ACC112 (cell line): ENCODE measurements around the gene JPH3.

Experiments
- H2AFZ ChIP-seq: fragments of 200-600 bp; sonication (generic); one replicate; pipeline ENCODE4 v1.6.0; 2017; ENCODE audit warnings: antibody characterized with exemption, low read length; ENCODE audit not compliant: unreplicated experiment
- H3K27ac ChIP-seq: fragments of 200-600 bp; sonication (generic); 2 replicates; pipeline ENCODE4 v1.5.1; 2014; ENCODE audit warnings: low read depth, mild to moderate bottlenecking, antibody characterized with exemption, low read length, moderate library complexity
- H3K27me3 ChIP-seq: fragments of 200-600 bp; sonication (generic); 2 replicates; pipeline ENCODE4 v1.6.1; 2014; ENCODE audit warnings: mild to moderate bottlenecking, antibody characterized with exemption, low read length, moderate library complexity, mixed read lengths; ENCODE audit not compliant: insufficient read depth
- H3K36me3 ChIP-seq: fragments of 200-600 bp; sonication (generic); 2 replicates; pipeline ENCODE4 v1.6.1; 2016; ENCODE audit warnings: mild to moderate bottlenecking, antibody characterized with exemption, low read length, moderate library complexity, mixed read lengths; ENCODE audit not compliant: insufficient read depth
- H3K4me1 ChIP-seq: fragments of 200-600 bp; sonication (generic); one replicate; pipeline ENCODE4 v1.6.1; 2016; ENCODE audit warnings: low read length, mixed read lengths; ENCODE audit not compliant: insufficient read depth, unreplicated experiment, control insufficient read depth
- H3K4me3 ChIP-seq: fragments of 200-600 bp; sonication (generic); 2 replicates; pipeline ENCODE4 v1.5.1; 2014; ENCODE audit warnings: mild to moderate bottlenecking, low read depth, low read length
- H3K79me2 ChIP-seq: fragments of 200-600 bp; sonication (generic); one replicate; pipeline ENCODE4 v1.6.0; 2016; ENCODE audit warnings: low read length; ENCODE audit not compliant: control insufficient read depth, unreplicated experiment, insufficient read depth

JPH3 gene

GRCh38 chr16:87705771-87706277 lies 103.5 kb downstream of the JPH3 start:
- Histone ChIP-seq H3K27me3 (no peaks in the 10 kb centered on the region), H2AFZ (no peak overlapping the region), H3K79me2 (no peaks in the 10 kb centered on the region), H3K4me3 (no peak overlapping the region), H3K27ac (no peak overlapping the region), H3K4me1 (no peaks in the 10 kb centered on the region), H3K36me3 (no peaks in the 10 kb centered on the region)

GRCh38 chr16:87706278-87707000 lies 104.1 kb downstream of the JPH3 start:
- Histone ChIP-seq H2AFZ (no peak overlapping the region), H3K27me3 (no peaks in the 10 kb centered on the region), H3K36me3 (no peaks in the 10 kb centered on the region), H3K4me1 (no peaks in the 10 kb centered on the region), H3K79me2 (no peaks in the 10 kb centered on the region), H3K4me3 (no peak overlapping the region), H3K27ac (no peak overlapping the region)

- Histone ChIP-seq H3K79me2 (no peaks in the 10 kb centered on the region), H2AFZ (no peak overlapping the region), H3K4me3 (no peak overlapping the region), H3K4me1 (no peaks in the 10 kb centered on the region), H3K27ac (no peak overlapping the region), H3K36me3 (no peaks in the 10 kb centered on the region), H3K27me3 (no peaks in the 10 kb centered on the region)
Measured at GRCh38 chr16:87707097-87707496, 104.8 kb downstream of the JPH3 start.

- H3K4me1 ChIP-seq, result no peaks in the 10 kb centered on the region
- H3K79me2 ChIP-seq, result no peaks in the 10 kb centered on the region
- no peak overlapping the region for H2AFZ ChIP-seq
- no peaks in the 10 kb centered on the region for H3K36me3 ChIP-seq
- no peak overlapping the region for H3K4me3 ChIP-seq
- no peaks in the 10 kb centered on the region for H3K27me3 ChIP-seq
- H3K27ac ChIP-seq, result no peak overlapping the region
Measured at GRCh38 chr16:87707714-87708580, 105.6 kb downstream of the JPH3 start.

GRCh38 chr16:87708881-87709638 lies 106.8 kb downstream of the JPH3 start:
- H3K27ac ChIP-seq, result no peak overlapping the region
- H2AFZ ChIP-seq, result no peak overlapping the region
- H3K36me3 ChIP-seq, result no peaks in the 10 kb centered on the region
- H3K27me3 ChIP-seq, result no peaks in the 10 kb centered on the region
- no peaks in the 10 kb centered on the region for H3K4me1 ChIP-seq
- H3K79me2 ChIP-seq, result no peaks in the 10 kb centered on the region
- no peak overlapping the region for H3K4me3 ChIP-seq

GRCh38 chr16:87709677-87710076 lies 107.4 kb downstream of the JPH3 start:
- H3K36me3 ChIP-seq, result no peaks in the 10 kb centered on the region
- no peaks in the 10 kb centered on the region for H3K27me3 ChIP-seq
- no peak overlapping the region for H2AFZ ChIP-seq
- no peak overlapping the region for H3K4me3 ChIP-seq
- no peak overlapping the region for H3K27ac ChIP-seq
- H3K79me2 ChIP-seq, result no peaks in the 10 kb centered on the region
- no peaks in the 10 kb centered on the region for H3K4me1 ChIP-seq

GRCh38 chr16:87710887-87711286 lies 108.6 kb downstream of the JPH3 start:
- Histone ChIP-seq H3K36me3 (no peaks in the 10 kb centered on the region; the same call in 1 of the 2 replicates), H3K4me3 (no peak overlapping the region), H2AFZ (no peak overlapping the region), H3K27ac (no peak overlapping the region), H3K27me3 (no peaks in the 10 kb centered on the region), H3K79me2 (no peaks in the 10 kb centered on the region), H3K4me1 (no peaks in the 10 kb centered on the region)

GRCh38 chr16:87712184-87712762 lies 110.0 kb downstream of the JPH3 start:
- H3K4me1 ChIP-seq, result no peaks in the 10 kb centered on the region
- H3K79me2 ChIP-seq, result no peaks in the 10 kb centered on the region
- no peak overlapping the region for H3K4me3 ChIP-seq
- H2AFZ ChIP-seq, result no peak overlapping the region
- no peak overlapping the region for H3K27ac ChIP-seq
- no peaks in the 10 kb centered on the region; the same call in 1 of the 2 replicates for H3K36me3 ChIP-seq
- H3K27me3 ChIP-seq, result no peaks in the 10 kb centered on the region

- Histone ChIP-seq H3K27ac (no peak overlapping the region), H3K36me3 (no peaks in the 10 kb centered on the region; the same call in 1 of the 2 replicates), H3K4me1 (no peaks in the 10 kb centered on the region), H3K27me3 (no peaks in the 10 kb centered on the region), H3K79me2 (no peaks in the 10 kb centered on the region), H2AFZ (no peak overlapping the region), H3K4me3 (no peak overlapping the region)
Measured at GRCh38 chr16:87713451-87714229, 111.3 kb downstream of the JPH3 start.
